ENCODE data around the gene GAB3. TPM values are rescaled to one million over a fixed set of nuclear protein-coding genes. Genes with fewer than 3 reads are reported as not detected.

GAB3 gene
- total and polyA plus RNA-seq, 7 donors = 0.46 to 5.5 (median 2.5) TPM

DNA sequence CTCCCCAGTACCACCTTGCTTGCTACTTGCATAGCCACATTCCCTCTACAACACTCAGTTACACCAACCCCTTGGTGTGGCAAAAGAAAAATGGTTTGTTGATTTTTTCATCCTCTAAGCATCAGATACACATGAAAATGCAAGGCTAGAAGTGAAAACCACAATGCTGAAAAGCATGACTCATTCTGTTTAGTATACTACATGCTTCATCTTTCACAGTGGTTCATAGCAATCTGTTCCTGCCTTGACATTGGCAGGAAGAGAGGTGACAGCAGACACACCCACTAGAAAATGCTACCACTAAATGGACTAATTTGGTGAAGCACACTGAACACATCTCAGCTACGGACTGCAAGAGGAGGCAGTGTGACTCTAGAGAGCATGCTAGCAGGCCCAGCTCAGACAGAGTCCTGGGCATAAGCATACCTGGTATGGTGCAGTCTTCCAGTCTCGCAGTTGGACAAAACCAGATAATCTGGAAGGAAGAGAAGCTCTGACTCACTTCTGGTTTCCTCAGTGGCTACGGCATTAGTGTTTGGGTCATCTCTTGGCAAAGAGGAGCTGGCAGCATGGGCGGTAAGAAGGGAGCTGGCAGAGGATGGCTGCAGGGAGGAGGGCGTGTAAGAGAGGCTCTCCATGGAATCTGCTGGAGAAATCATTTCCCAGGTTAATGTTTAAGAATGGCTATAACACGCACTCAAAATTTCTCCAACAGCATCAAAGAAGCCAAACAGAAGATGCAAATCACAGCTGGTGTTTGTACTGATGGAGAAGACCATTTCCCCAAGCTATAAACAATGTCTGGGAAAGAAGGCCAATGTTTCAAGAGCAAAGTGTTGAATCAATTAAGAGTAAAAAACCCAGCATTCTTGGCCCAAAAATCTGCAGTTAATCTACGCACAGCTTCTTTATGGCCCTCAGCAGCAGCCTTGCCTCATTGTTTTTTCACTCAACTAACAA, 37.8 kb downstream of the GAB3 start:
- intact Hi-C loops (cut with DNase I) = no loop called here
- DNase-seq = no peak
- WGBS, 2 donors = 62 to 73% methylated on average over 7 of the region's 7 CpGs
- Histone ChIP-seq H3K27me3 (no peaks in the 10 kb centered on the region), H3K4me3 (no peak overlapping the region), H3K9me3 (no peaks in the 10 kb centered on the region), H3K27ac (no peak overlapping the region), H3K4me1 (no peaks in the 10 kb centered on the region), H3K36me3 (no peaks in the 10 kb centered on the region)
- TF ChIP-seq, protein P1, sequence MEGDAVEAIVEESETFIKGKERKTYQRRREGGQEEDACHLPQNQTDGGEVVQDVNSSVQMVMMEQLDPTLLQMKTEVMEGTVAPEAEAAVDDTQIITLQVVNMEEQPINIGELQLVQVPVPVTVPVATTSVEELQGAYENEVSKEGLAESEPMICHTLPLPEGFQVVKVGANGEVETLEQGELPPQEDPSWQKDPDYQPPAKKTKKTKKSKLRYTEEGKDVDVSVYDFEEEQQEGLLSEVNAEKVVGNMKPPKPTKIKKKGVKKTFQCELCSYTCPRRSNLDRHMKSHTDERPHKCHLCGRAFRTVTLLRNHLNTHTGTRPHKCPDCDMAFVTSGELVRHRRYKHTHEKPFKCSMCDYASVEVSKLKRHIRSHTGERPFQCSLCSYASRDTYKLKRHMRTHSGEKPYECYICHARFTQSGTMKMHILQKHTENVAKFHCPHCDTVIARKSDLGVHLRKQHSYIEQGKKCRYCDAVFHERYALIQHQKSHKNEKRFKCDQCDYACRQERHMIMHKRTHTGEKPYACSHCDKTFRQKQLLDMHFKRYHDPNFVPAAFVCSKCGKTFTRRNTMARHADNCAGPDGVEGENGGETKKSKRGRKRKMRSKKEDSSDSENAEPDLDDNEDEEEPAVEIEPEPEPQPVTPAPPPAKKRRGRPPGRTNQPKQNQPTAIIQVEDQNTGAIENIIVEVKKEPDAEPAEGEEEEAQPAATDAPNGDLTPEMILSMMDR (IDR thresholded peaks at IDR 0.05) = no peak
- no peak for TF ChIP-seq POLR2A (IDR thresholded peaks at IDR 0.05)
- TF ChIP-seq POLR2AphosphoS5 (IDR thresholded peaks at IDR 0.05) = no peak
- TF ChIP-seq EP300 (IDR thresholded peaks at IDR 0.05) = no peak

DNA sequence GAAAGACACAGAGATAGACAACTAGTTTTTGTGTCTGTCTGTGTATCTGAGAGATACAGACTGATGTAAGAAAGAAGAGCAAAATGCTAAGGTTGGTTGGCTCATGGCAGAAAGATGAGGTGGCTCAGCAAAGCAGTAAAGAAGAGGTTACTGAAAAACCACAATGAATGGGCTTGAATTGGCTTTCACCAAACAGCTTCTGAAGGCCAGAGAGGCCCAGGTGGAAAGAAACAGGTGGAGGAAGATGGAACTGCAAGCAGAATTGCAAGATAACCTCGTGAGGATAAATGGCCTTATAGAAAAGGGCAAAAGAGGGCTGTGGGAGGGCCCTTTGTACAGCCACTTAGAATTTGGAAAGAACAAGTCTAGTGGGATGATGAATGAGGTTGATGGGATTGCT, 39.6 kb downstream of the GAB3 start:
- DNase-seq = no peak
- no peaks in the 10 kb centered on the region for H3K27me3 ChIP-seq
- H3K4me3 ChIP-seq = no peak overlapping the region
- WGBS, 2 donors = 68 to 81% methylated on average over 1 of the region's 1 CpG
- H3K27ac ChIP-seq = no peak overlapping the region
- intact Hi-C loops (cut with DNase I) = no loop called here
- TF ChIP-seq, protein P1 (IDR thresholded peaks at IDR 0.05) = no peak
- H3K4me1 ChIP-seq = no peaks in the 10 kb centered on the region
- H3K9me3 ChIP-seq = no peaks in the 10 kb centered on the region
- H3K36me3 ChIP-seq = no peaks in the 10 kb centered on the region

DNA sequence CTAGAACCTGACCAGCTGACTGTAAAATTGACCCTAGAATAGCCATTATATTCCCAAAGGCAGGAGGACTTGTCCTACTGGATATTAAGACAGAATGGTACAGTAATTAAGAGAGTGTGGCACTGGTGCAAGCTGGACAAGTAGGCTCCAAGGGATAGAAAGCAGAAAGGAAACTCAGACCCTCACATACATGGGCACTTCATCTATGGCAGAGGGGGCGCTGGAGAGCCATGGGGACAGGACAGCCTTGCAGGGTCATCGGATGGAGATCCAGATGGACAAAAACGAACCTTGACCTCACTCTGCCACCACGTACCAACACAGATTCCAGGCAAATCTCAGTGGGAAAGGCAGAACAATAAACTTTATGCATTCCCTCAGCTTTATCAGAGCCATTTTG, 40.6 kb downstream of the GAB3 start:
- Histone ChIP-seq H3K27ac (no peak overlapping the region), H3K4me1 (no peaks in the 10 kb centered on the region), H3K36me3 (no peaks in the 10 kb centered on the region), H3K9me3 (no peaks in the 10 kb centered on the region), H3K27me3 (no peaks in the 10 kb centered on the region), H3K4me3 (no peak overlapping the region)
- DNase-seq = no peak
- 70 to 82% methylated on average over 4 of the region's 4 CpGs for WGBS, 2 donors
- intact Hi-C loops (cut with DNase I) = no loop called here
- TF ChIP-seq EP300 (IDR thresholded peaks at IDR 0.05) (no peak), POLR2A (IDR thresholded peaks at IDR 0.05) (no peak), POLR2AphosphoS5 (IDR thresholded peaks at IDR 0.05) (no peak)
- TF ChIP-seq, protein P1 (IDR thresholded peaks at IDR 0.05) = no peak

DNA sequence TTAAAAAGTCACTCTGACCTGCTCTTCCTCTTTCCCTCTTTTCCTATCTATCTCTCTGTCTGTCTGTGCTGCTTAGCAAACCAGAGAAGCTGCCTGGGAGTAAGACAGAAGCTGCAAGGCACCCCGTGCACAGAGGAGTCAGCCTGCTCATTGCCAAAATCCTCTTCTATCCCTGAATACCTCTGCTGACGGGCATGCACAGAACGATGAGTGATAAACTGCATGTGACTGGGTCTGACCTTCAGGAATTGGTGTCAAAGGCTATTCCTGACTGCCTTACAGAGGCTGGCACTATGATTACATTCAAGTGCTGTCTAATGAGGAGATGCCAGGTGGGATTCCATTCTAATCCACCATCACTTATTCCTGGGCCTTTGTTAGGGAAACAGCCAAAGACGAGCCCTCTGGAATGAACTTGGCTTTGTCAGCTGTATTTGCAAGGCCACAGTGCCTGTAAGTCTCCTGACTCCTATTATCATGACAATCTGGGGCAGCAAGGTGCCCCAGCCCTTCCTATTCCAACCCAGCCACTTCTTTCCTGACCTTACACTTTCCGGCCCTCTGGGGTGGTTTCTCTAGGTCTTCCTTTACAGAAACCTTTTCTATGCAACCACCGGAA, 52.1 kb downstream of the GAB3 start:
- Histone ChIP-seq H3K27ac (no peak overlapping the region), H3K4me3 (no peak overlapping the region), H3K4me1 (peaks cover 0 to 4% (median 2%) of the 10 kb centered on the region in 4 donors), H3K27me3 (no peaks in the 10 kb centered on the region), H3K9me3 (no peaks in the 10 kb centered on the region), H3K36me3 (no peaks in the 10 kb centered on the region)
- no peak for DNase-seq
- WGBS, 2 donors = 89 to 91% methylated on average over 6 of the region's 6 CpGs
- no peak for TF ChIP-seq POLR2A (IDR thresholded peaks at IDR 0.05)
- TF ChIP-seq EP300 (IDR thresholded peaks at IDR 0.05) = no peak
- TF ChIP-seq POLR2AphosphoS5 (IDR thresholded peaks at IDR 0.05) = no peak
- TF ChIP-seq, protein P1 (IDR thresholded peaks at IDR 0.05) = no peak
- intact Hi-C loops (cut with DNase I) = no loop called here

Measured in sigmoid colon (tissue), 7 donors.